ENCODE measurements around the gene GMPR2.

DNA sequence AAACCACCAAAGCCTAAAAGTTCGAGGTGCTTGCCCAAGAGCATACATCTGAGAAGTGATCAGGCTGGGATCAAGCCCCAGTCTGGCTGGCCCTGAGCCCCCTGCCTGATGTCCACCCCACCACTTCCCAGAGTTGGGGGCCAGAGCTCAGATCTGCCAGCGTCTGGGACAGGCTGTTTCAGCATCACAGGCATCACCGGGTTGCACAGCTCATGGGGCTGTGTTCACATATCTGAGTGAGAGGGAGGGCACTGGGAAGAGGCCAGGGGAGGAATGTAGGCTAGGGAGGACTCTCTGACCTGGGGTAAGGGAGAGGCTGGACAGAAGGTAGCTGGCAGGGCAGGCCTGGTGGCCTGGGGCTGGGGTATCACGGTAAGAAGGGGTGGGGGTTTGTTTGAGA lies 24.2 kb downstream of the GMPR2 start:
- TF ChIP-seq POLR2A (IDR thresholded peaks at IDR 0.05): no peak
- TF ChIP-seq, protein P1, sequence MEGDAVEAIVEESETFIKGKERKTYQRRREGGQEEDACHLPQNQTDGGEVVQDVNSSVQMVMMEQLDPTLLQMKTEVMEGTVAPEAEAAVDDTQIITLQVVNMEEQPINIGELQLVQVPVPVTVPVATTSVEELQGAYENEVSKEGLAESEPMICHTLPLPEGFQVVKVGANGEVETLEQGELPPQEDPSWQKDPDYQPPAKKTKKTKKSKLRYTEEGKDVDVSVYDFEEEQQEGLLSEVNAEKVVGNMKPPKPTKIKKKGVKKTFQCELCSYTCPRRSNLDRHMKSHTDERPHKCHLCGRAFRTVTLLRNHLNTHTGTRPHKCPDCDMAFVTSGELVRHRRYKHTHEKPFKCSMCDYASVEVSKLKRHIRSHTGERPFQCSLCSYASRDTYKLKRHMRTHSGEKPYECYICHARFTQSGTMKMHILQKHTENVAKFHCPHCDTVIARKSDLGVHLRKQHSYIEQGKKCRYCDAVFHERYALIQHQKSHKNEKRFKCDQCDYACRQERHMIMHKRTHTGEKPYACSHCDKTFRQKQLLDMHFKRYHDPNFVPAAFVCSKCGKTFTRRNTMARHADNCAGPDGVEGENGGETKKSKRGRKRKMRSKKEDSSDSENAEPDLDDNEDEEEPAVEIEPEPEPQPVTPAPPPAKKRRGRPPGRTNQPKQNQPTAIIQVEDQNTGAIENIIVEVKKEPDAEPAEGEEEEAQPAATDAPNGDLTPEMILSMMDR (IDR thresholded peaks at IDR 0.05): no peak

All from thyroid gland (tissue), 4 donors.